Measurements from ENCODE around the gene ARL3. TPM values are rescaled to one million over a fixed set of nuclear protein-coding genes. Genes with fewer than 3 reads are reported as not detected.

The ARL3 gene, protein sequence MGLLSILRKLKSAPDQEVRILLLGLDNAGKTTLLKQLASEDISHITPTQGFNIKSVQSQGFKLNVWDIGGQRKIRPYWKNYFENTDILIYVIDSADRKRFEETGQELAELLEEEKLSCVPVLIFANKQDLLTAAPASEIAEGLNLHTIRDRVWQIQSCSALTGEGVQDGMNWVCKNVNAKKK
- 10 to 100 TPM in 6 of 7 donors, 1 to 10 TPM in 1; 9.5 to 25.6 (median 23.3) TPM for total RNA-seq
- polyA plus RNA-seq = 10 to 100 TPM; 23.0 to 23.9 TPM
- long read RNA-seq, donor 1, transcript ARL3-201 (6 exons, 3,844 nt) = major isoform, 60 of 84 reads
- long read RNA-seq, donor 1, partial matches to known transcripts = 11 of 84 reads
- long read RNA-seq, donor 1, other reads (novel, unspliced or antisense) = 13 of 84 reads
- long read RNA-seq, donor 2, transcript ARL3-201 (6 exons, 3,844 nt) = major isoform, 66 of 74 reads
- long read RNA-seq, donor 2, partial matches to known transcripts = 8 of 74 reads
- long read RNA-seq, donor 2, other reads (novel, unspliced or antisense) = 0 of 74 reads
- long read RNA-seq, donor 3, transcript ARL3-201 (6 exons, 3,844 nt) = major isoform, 56 of 70 reads
- long read RNA-seq, donor 3, partial matches to known transcripts = 5 of 70 reads
- long read RNA-seq, donor 3, other reads (novel, unspliced or antisense) = 9 of 70 reads

DNA sequence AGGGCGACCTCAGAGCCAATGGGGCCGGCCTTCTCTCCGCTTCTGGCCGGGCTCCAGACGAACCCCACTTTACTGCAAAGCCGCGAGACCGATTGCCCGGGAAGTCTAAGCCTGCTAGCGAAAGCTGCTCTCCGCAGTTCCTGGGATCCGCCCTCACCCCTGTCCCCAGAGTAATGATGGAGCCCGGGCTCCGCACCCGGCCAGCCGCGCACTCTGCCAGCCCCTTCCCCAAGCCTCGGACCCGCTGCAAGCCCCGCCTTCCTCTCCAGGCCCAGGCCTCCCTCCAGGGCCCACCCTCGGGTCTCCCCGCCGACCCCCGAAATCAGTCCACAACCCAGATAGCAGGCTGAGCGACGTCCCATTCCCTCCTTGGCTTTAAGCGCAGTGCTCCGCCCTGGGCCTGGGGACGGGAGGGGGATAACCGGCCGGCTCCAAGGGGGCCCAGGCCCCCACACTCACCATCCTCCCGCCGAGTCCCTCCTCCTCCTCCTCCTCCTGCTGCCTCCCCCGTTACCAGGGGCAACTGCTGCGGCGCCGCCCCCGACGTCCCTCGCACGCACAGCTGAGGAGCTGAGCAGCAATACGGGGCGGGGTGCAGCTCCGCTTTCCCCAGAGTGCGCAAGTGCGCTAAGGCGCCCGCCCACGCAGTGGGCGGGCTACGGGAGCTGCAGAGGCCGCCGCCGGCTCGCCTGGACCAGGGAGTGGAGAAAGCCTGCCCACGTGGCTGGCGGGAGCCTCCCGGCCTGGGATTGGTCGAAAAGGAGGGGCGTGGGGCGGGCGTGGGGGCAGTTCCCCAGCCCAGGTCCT, at the start of gene ARL3:
ARL3 (minus strand) TSS at position 584 of the 807 bp plus-strand sequence; CDS start at position 462, 122 bp downstream.
- no peaks in the 10 kb centered on the region for H3K9me3 ChIP-seq
- no peaks in the 10 kb centered on the region for H3K27me3 ChIP-seq
- peak within 1 kb of the TSS; percentile 82 to 90 for H3K27ac ChIP-seq
- peak; percentile 97 to 99 (median 98) for DNase-seq
- peak within 1 kb of the TSS; percentile 67 for H3K4me3 ChIP-seq
- TF ChIP-seq EP300 (IDR thresholded peaks at IDR 0.05) = peak; percentile 39
- TF ChIP-seq, protein P1, sequence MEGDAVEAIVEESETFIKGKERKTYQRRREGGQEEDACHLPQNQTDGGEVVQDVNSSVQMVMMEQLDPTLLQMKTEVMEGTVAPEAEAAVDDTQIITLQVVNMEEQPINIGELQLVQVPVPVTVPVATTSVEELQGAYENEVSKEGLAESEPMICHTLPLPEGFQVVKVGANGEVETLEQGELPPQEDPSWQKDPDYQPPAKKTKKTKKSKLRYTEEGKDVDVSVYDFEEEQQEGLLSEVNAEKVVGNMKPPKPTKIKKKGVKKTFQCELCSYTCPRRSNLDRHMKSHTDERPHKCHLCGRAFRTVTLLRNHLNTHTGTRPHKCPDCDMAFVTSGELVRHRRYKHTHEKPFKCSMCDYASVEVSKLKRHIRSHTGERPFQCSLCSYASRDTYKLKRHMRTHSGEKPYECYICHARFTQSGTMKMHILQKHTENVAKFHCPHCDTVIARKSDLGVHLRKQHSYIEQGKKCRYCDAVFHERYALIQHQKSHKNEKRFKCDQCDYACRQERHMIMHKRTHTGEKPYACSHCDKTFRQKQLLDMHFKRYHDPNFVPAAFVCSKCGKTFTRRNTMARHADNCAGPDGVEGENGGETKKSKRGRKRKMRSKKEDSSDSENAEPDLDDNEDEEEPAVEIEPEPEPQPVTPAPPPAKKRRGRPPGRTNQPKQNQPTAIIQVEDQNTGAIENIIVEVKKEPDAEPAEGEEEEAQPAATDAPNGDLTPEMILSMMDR (IDR thresholded peaks at IDR 0.05) = peak in 2 of 3 donors; percentile 37 to 52
- TF ChIP-seq POLR2A (IDR thresholded peaks at IDR 0.05) = peak; percentile 86
- WGBS, 3 donors = 0% methylated on average over 43 to 62 of the region's 62 CpGs
- peaks cover 11% of the 10 kb centered on the region for H3K4me1 ChIP-seq (ENCODE audit: insufficient read depth)
- no peaks in the 10 kb centered on the region for H3K36me3 ChIP-seq
- intact Hi-C loops (cut with DNase I) = loop anchor here in 3 of 4 donors (2.0 to 10.0 kb wide), 5 partner anchors 37 to 209 kb away; partner anchors contain the start of genes TRIM8 (in 2 of the 3), ACTR1A (in 1 of the 3) and SUFU (in 1 of the 3)

DNA sequence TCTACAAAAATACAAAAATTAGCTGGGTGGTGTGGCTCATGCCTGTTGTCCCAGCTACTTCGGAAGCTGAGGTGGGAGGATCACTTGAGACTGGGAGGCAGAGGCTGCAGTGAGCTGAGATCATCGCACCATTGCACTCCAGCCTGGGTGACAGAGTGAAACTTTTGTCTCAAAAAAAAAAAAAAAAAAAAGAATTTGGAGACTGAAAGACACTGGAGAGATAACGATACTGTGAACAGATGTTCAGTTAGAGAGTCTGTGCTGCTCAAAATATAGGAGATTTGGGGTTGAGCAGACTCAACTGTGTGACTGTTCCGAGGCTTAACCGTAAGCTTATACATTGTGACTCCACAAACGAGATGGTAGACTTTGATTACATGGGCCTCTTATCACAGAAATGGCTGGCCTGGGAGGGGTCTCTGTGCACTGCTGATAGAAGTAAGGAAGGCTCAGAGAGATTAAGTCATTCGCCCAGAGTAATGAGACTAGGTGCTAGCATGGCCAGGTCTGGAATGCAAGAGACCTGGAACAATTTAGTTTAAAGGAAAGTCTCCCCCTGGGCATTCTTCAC, 48.9 kb upstream of the ARL3 start:
- Histone ChIP-seq H3K27ac (no peak overlapping the region), H3K9me3 (no peaks in the 10 kb centered on the region), H3K36me3 (no peaks in the 10 kb centered on the region), H3K4me1 (ENCODE audit: insufficient read depth) (peaks cover 33% of the 10 kb centered on the region), H3K27me3 (no peaks in the 10 kb centered on the region), H3K4me3 (no peak overlapping the region)
- intact Hi-C loops (cut with DNase I) = no loop called here
- DNase-seq = peak in 1 of 5 donors; percentile 16
- TF ChIP-seq EP300 (IDR thresholded peaks at IDR 0.05) (no peak), POLR2A (IDR thresholded peaks at IDR 0.05) (no peak)
- TF ChIP-seq, protein P1 (IDR thresholded peaks at IDR 0.05) = no peak
- 51 to 61% (median 59%) methylated on average over 7 of the region's 7 CpGs for WGBS, 3 donors

DNA sequence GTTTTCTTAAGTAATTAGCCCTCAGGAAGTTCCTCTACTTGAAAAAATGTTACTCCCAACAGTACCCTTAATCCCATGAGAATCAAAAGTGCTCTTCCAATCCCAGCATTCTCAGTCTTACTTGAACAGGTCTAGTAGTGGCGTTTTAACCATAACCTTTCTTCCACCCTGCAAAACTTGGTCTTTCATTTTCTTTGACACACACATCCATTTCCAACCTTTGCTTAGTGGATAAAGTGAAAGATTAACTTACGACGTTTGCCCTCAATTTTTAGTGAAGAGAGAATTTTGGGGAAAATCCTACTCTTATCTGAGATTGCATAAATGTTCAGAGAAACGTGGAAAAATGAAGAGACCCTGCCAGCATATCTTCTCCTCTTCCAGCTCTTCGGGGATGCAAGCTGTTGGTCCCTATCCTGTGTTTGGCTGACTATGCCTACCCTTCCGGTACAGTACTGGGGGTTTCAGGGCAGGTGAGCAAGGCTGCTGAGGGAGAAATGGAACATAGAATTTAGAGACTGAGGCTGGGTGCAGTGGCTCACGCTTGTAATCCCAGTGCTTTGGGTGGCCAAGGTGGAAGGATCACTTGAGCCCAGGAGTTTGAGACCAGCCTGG, 48.3 kb upstream of the ARL3 start:
- peaks cover 28% of the 10 kb centered on the region for H3K4me1 ChIP-seq (ENCODE audit: insufficient read depth)
- WGBS, 3 donors = 38 to 44% (median 39%) methylated on average over 7 of the region's 7 CpGs
- H3K9me3 ChIP-seq = no peaks in the 10 kb centered on the region
- no peak for TF ChIP-seq POLR2A (IDR thresholded peaks at IDR 0.05)
- TF ChIP-seq, protein P1 (IDR thresholded peaks at IDR 0.05) = no peak
- no peak for TF ChIP-seq EP300 (IDR thresholded peaks at IDR 0.05)
- intact Hi-C loops (cut with DNase I) = no loop called here
- H3K27me3 ChIP-seq = no peaks in the 10 kb centered on the region
- H3K36me3 ChIP-seq = no peaks in the 10 kb centered on the region
- no peak overlapping the region for H3K27ac ChIP-seq
- no peak overlapping the region for H3K4me3 ChIP-seq
- DNase-seq = peak in 1 of 5 donors; percentile 9
